Hematopoietic multipotent progenitor cell treated with erythropoietin and hydrocortisone succinate and interleukin-3 and kit ligand, for 17 days (in vitro differentiated cells): ENCODE data around the gene RIPK3.

ENCODE experiments used
- DNase-seq: peaks from one replicate; pipeline ENCODE4 v3.0.0-alpha.2; 2015; ENCODE audit warnings: low spot score

RIPK3 gene

GRCh38 chr14:24300326-24300980, 39.3 kb downstream of the RIPK3 start:
- DNase-seq, result no peak

DNA sequence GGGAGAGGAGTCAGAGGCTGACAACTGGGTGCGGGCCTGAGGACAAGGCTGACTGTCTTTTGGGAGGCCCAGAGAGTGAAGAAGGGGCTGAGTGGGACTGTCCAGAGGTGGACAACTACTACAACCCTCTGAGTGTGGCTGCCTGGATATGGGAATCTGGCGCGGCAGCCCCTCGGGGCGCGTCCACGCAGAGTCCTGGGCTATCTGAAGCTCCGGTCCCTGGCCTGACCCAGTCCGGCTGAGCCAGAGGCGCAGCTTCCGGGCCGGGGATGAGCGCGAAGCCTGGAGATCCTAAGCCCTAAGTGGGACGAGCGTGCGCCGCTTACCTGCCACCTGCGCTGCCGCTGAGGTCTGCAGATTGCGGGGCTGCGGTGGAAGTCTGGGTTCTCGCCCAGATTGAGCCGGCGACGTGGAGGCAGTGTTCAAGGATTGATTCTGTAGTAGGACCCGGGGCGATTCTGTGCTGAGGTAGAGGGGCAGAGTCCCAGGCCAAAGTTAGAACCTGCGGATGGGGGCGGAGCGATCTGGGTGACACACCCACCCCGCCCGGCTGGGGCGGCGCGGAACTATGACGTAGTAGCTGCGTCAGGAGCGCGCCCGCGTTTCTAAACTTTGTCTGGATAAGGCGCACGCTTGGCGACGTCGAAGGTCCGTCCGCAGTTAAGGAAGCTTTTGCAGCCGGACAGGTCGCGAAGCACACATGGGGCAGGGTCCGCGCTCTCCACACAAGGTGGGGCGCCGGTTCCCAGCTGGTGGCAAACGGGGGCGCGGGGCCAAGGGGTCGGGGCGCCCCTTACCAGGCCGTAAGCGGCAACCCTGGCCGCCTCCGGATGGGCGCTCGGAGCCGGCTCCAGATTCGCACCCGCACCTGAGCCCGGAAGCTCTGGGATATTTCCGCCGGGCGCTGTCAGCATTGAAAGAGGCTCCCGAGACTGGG, 40.3 kb downstream of the RIPK3 start, which contains the start of the genes DHRS1 and NOP9:
Gene DHRS1 (minus strand): TSS at position 526 of the 937 bp plus-strand sequence. CDS start 674 bp downstream, outside the sequence.
Gene NOP9 (plus strand): TSS at position 596 of the 937 bp plus-strand sequence. CDS start 105 bp downstream, at position 701.
- DNase-seq, result peak; percentile 96

DNA sequence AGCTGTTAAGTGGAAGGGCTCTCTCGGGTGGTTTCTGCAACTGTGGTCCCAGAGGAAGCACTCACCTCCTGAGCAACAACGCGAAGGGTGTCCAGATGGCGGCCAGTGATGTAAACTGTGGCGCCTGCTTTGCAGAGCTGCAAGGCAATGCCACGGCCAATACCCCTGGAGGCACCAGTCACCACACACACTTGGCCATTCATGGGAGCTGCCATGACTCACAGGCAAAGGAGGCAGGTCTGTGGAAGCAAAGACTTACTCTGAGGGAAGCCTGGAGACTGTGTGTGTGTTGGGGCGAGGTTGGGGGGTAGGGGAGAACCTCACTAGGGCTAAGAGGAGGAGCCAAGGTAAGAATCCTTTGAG, 40.9 kb downstream of the RIPK3 start:
- DNase-seq, result peak; percentile 47

- peak; percentile 67 for DNase-seq
These were observed 42.4 kb downstream of the RIPK3 start for GRCh38 chr14:24297190-24297964.

- peak; percentile 79 for DNase-seq
These were observed 43.2 kb downstream of the RIPK3 start for GRCh38 chr14:24296341-24297157.

DNA sequence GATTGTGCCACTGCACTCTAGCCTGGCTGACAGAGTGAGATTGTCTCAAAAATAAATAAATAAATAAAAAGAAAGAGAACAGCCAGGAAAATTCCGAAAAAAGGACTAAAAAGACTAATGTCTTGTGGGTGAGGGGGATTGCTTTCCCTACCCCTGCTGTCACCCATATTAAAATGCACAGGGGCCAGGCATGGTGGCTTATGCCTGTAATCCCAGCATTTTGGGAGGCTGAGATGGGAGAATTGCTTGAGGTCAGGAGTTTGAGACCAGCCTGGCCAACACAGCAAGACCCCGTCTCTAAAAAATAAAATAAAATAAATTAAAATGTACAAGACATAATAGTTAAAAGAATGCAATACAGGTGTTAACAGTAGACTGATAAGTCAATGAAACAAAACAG, 46.3 kb downstream of the RIPK3 start:
- no peak for DNase-seq

GRCh38 chr14:24292118-24292807, 47.5 kb downstream of the RIPK3 start:
- no peak for DNase-seq

- DNase-seq, result no peak
These were observed 48.2 kb downstream of the RIPK3 start for GRCh38 chr14:24291446-24292117.

DNA sequence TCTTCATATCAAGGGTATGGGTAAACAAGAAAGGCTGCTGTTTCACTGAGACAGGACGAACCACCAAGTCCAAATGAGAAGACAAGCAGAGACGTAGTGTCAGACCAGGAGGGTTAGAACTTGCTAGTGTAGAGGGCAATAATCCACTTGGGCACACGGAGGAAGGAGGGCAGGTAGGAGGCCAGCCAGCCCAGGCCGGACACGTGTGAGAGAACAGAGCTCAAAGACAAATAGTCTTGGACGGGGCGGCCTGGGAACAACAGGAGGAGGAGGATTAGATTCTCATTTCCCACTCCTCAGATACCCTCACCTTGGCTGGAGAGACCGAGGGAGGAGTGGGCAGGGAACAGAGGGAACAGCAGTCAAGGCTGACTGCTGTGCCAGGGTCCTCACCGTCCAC, 49.0 kb downstream of the RIPK3 start:
- no peak for DNase-seq

DNA sequence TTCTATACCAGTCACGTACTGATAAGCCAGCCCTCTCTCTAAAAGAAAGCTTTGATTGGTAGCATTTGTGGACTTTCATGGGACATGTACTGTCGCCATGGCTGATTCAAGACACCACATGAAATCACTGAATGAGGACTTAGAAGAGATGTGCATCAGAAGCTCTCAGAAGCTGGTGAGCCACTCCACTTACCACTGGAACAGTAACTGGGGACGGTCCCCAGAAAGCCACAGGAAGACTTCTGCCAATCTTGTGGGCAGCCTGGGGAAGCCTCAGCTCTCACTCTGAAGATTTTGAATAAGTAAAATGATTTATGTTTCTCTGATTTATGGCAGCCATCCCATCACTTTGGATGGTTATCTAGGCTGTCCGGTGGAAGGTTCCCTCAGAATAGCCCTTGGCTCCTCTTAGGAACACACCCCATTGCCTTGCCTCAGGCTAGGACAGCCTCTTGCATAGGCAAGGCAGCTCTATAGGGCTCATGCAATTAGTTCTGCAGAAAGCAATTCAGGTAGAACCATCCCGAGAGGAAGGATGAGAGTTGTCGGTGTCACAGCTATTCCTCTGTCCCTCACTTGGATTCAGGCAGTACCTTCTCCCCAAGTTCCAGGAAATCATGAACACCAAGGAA, 50.0 kb downstream of the RIPK3 start:
- no peak for DNase-seq

DNA sequence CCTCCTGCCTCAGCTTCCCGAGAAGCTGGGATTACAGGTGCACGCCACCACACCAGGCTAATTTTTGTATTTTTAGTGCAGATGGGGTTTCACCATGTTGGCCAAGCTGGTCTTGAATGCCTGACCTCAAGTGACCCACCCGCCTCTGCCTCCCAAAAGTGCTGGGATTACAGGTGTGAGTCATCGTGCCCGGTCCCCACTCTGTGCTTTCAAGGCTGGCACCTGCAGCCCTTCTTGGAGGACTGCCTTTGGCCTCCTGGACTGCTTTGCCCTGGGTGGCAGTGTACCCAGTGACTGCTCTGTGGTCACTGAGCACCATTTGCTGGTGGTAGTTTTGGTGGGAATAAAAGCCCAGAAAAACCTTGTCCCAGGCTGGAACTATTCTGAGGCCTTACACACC, 52.8 kb downstream of the RIPK3 start:
- no peak for DNase-seq
